Frontal cortex (tissue), 4 donors: ENCODE data around the gene MYOG. TPM values are rescaled to one million over a fixed set of nuclear protein-coding genes. Genes with fewer than 3 reads are reported as not detected.

Experiments
- DNase-seq, 2 donors: peaks; one replicate each; pipeline ENCODE4 v3.0.0; 2012; ENCODE audit warnings: low spot score in 2 of 2
- FAIRE-seq: peaks from 2 replicates; lab custom pipeline; 2012; peaks lifted over from hg19 to GRCh38; lab: Jason Lieb, UNC
- total RNA-seq: library from RNA; depleted of rRNA; stranded (reverse); fragments of >200 nt; gene quantifications from one replicate; pipeline ENCODE4 v1.2.3, GENCODE V29; 2014
- donor health status: control.
- donor health status: control.
- donor health status: control.

The MYOG gene
- total RNA-seq, 1 donor from 2014 or later: under 0.01 TPM

GRCh38 chr1:203037509-203038190 is 48.2 kb downstream of the MYOG start:
- FAIRE-seq (no peak), DNase-seq (no peak)

GRCh38 chr1:203036537-203036936 is 49.3 kb downstream of the MYOG start:
- DNase-seq: no peak
- FAIRE-seq: no peak

GRCh38 chr1:203036135-203036534 is 49.7 kb downstream of the MYOG start:
- no peak for FAIRE-seq
- no peak for DNase-seq

GRCh38 chr1:203035111-203036000 is 50.5 kb downstream of the MYOG start:
- DNase-seq: no peak
- no peak for FAIRE-seq

- DNase-seq (no peak), FAIRE-seq (no peak)
These were observed 51.2 kb downstream of the MYOG start for GRCh38 chr1:203034422-203035110.

- FAIRE-seq (no peak), DNase-seq (no peak)
These were observed 51.9 kb downstream of the MYOG start for GRCh38 chr1:203033917-203034316.

- FAIRE-seq (no peak), DNase-seq (no peak)
These were observed 52.5 kb downstream of the MYOG start for GRCh38 chr1:203033287-203033686.

Other genes with a start within 250 kb of the MYOG start
- gene RABIF, start 196.9 kb downstream of the MYOG start, total RNA-seq: 15.5 TPM
- gene KLHL12, start 158.8 kb downstream of the MYOG start, total RNA-seq: 43.6 TPM
- 51.4 TPM for gene ADIPOR1, start 127.7 kb downstream of the MYOG start, total RNA-seq
- 21.2 TPM for gene CYB5R1, start 118.8 kb downstream of the MYOG start, total RNA-seq
- gene TMEM183A, start 78.6 kb downstream of the MYOG start, total RNA-seq: 147 TPM
- gene PPFIA4, start 59.5 kb downstream of the MYOG start, total RNA-seq: 12.6 TPM
- 11.0 TPM for gene ADORA1, start 41.7 kb upstream of the MYOG start, total RNA-seq
- not detected for gene MYBPH, start 89.8 kb upstream of the MYOG start, total RNA-seq
- gene CHI3L1, start 100.7 kb upstream of the MYOG start, total RNA-seq: not detected
- gene CHIT1, start 143.7 kb upstream of the MYOG start, total RNA-seq: 1.6 TPM
- gene BTG2, start 219.5 kb upstream of the MYOG start, total RNA-seq: 5.3 TPM